Measurements from ENCODE around the gene SLC4A3. TPM values are rescaled to one million over a fixed set of nuclear protein-coding genes. Genes with fewer than 3 reads are reported as not detected.

The SLC4A3 gene
- total and polyA plus RNA-seq, 2 donors (not counting 3 experiments of a cell fraction or from before 2014, with no cell fraction given): 0.29 to 0.35 TPM

DNA sequence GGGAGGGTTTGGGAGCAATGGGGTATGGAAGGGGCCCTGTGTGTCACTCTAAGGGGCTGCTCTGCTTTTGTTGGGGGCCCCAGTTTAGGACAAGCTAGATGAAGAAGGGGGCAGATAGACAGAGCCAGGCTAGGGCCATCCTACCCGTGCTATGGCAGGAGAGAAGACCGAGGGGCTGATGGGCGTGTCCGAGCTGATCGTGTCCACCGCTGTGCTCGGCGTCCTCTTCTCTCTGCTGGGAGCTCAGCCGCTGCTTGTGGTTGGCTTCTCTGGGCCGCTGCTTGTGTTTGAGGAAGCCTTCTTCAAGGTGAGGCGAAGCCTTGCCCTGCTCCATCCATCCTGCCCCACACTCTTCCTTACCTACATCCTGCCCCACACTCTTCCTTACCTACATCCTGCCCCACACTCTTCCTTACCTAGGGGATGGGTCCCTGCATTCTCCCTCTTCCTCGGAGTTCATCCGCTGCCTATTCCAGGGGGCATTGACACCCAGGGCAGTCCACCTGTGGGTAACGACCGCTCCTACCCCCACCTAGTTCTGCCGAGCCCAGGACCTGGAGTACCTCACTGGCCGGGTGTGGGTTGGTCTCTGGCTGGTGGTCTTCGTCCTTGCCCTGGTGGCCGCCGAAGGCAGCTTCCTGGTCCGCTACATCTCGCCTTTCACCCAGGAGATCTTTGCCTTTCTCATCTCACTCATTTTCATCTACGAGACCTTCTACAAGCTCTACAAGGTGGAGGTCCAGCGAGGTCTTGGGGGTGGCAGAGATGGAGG lies 8.9 kb downstream of the SLC4A3 start:
- dilution Hi-C loops (cut with MboI; ENCODE audit: extremely low pct_ligation_motif_present, low sequenced_read_pairs): no loop called here
- FAIRE-seq (no peak), DNase-seq (ENCODE audit: low read depth, low spot score) (no peak)
- Histone ChIP-seq H3K4me3 (replicated peaks in 1 of 3; ENCODE audit: insufficient read depth in 1 of 3, low read depth in 1 of 3, low read length in 3 of 3) (no peak overlapping the region), H4K20me1 (replicated peaks; ENCODE audit: control insufficient read depth, extremely low read depth, insufficient read depth, low read length) (no peaks in the 10 kb centered on the region), H3K4me1 (ENCODE audit: control insufficient read depth, extremely low read depth, insufficient read depth, low read length) (no peaks in the 10 kb centered on the region), H3K27me3 (ENCODE audit: control insufficient read depth in 2 of 2, insufficient read depth in 2 of 2, low read length in 2 of 2) (no peaks in the 10 kb centered on the region), H3K4me2 (ENCODE audit: insufficient read depth, low read length) (no peak overlapping the region), H3K79me2 (ENCODE audit: control insufficient read depth, insufficient read depth, low read length) (no peaks in the 10 kb centered on the region), H3K36me3 (ENCODE audit: control insufficient read depth in 2 of 2, extremely low read depth in 1 of 2, insufficient read depth in 2 of 2, low read length in 2 of 2) (no peaks in the 10 kb centered on the region), H3K9ac (replicated peaks; ENCODE audit: extremely low read depth, insufficient read depth, low read length) (no peak overlapping the region), H3K27ac (ENCODE audit: insufficient read depth, low read depth, low read length) (no peak overlapping the region), H2AFZ (ENCODE audit: low read depth, low read length) (no peak overlapping the region), H3K9me3 (replicated peaks; ENCODE audit: control insufficient read depth, insufficient read depth, low read length) (no peaks in the 10 kb centered on the region), H3K9me1 (replicated peaks; ENCODE audit: control insufficient read depth, extremely low read depth, insufficient read depth, low read length) (no peaks in the 10 kb centered on the region)
- no TSS peak for BruUV-seq (replicated peaks)
- POLR2A ChIA-PET: no interaction called here
- intact Hi-C loops (cut with micrococcal nuclease): no loop called here
- TF ChIP-seq GATA2 (IDR thresholded peaks at IDR 0.05; ENCODE audit: insufficient read depth, insufficient read length, low read depth, low read length): no peak
- CTCF ChIA-PET: no interaction called here

DNA sequence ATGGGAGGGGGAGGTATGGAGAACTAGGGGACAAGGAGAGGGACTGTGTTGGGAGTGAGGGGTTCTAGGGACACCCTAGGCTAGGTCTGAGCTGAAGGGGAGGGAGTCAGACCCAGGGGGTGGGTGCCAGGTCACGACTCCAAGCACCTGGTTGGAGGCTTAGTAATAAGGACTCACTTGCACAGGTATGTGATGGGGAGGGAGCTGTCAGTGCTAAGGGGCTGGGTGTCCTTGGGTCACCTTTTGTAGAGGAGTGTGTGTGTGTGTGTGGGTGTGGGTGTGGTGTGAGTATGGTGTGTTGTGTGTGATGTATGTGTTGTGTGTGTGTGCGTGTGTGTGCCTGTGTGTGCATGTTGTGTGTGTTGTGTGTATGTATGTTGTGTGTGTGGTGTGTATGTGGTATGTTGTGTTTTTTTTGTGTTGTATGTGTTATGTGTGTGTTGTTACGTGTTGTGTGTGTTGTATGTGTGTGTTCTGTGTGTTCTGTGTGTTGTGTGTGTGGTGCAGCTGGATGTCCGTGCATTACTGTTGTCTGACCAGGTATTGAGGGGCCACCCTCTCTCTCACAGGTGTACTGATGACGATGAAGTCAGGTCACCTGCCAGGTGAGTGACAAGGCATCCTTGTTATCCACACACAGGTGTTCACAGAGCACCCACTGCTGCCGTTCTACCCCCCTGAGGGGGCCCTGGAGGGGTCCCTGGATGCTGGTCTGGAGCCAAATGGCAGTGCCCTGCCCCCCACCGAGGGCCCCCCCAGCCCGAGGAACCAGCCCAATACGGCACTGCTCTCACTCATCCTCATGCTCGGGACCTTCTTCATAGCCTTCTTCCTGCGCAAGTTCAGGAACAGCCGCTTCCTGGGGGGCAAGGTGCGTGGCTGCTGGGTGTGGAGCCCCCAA lies 9.8 kb downstream of the SLC4A3 start:
- H3K4me1 ChIP-seq (ENCODE audit: control insufficient read depth, extremely low read depth, insufficient read depth, low read length): no peaks in the 10 kb centered on the region
- intact Hi-C loops (cut with micrococcal nuclease) (no loop called here), dilution Hi-C loops (cut with MboI; ENCODE audit: extremely low pct_ligation_motif_present, low sequenced_read_pairs) (no loop called here)
- no peak for FAIRE-seq
- DNase-seq (ENCODE audit: low read depth, low spot score): no peak
- no peak overlapping the region for H3K27ac ChIP-seq (ENCODE audit: insufficient read depth, low read depth, low read length)
- no peaks in the 10 kb centered on the region for H3K79me2 ChIP-seq (ENCODE audit: control insufficient read depth, insufficient read depth, low read length)
- H3K9ac ChIP-seq (replicated peaks; ENCODE audit: extremely low read depth, insufficient read depth, low read length): no peak overlapping the region
- BruUV-seq (replicated peaks): no TSS peak
- no peaks in the 10 kb centered on the region for H4K20me1 ChIP-seq (replicated peaks; ENCODE audit: control insufficient read depth, extremely low read depth, insufficient read depth, low read length)
- TF ChIP-seq, protein P1, sequence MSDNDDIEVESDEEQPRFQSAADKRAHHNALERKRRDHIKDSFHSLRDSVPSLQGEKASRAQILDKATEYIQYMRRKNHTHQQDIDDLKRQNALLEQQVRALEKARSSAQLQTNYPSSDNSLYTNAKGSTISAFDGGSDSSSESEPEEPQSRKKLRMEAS (IDR thresholded peaks at IDR 0.05; ENCODE audit: insufficient read depth, insufficient read length): no peak
- TF ChIP-seq FOS (IDR thresholded peaks at IDR 0.05; ENCODE audit: borderline replicate concordance, insufficient read depth, low read length): no peak
- H2AFZ ChIP-seq (ENCODE audit: low read depth, low read length): no peak overlapping the region
- no peak overlapping the region for H3K4me3 ChIP-seq (replicated peaks in 1 of 3; ENCODE audit: insufficient read depth in 1 of 3, low read depth in 1 of 3, low read length in 3 of 3)
- H3K36me3 ChIP-seq (ENCODE audit: control insufficient read depth in 2 of 2, extremely low read depth in 1 of 2, insufficient read depth in 2 of 2, low read length in 2 of 2): no peaks in the 10 kb centered on the region
- no peaks in the 10 kb centered on the region for H3K9me1 ChIP-seq (replicated peaks; ENCODE audit: control insufficient read depth, extremely low read depth, insufficient read depth, low read length)
- no peaks in the 10 kb centered on the region for H3K9me3 ChIP-seq (replicated peaks; ENCODE audit: control insufficient read depth, insufficient read depth, low read length)
- POLR2A ChIA-PET: no interaction called here
- CTCF ChIA-PET: no interaction called here
- no peak overlapping the region for H3K4me2 ChIP-seq (ENCODE audit: insufficient read depth, low read length)
- peaks cover 0 to 2% of the 10 kb centered on the region in 2 experiments for H3K27me3 ChIP-seq (ENCODE audit: control insufficient read depth in 2 of 2, insufficient read depth in 2 of 2, low read length in 2 of 2)
